HL-60/S4 treated with phorbol 12-myristate 13-acetate at 8.2 ng/mL for 4 days and 3 days (cell line): ENCODE measurements around the gene BRD9.
"Not testable (repeated sequence)": the region's sequence is repeated elsewhere in the genome, so short reads cannot be mapped to it uniquely, and the experiment has no call there.

Experiments
- in situ Hi-C: fragments of 300-500 bp; cut with MboI; formaldehyde crosslinking; loops from 2 replicates; pipeline ENCODE4 v1.15.0; 2022; ENCODE audit warnings: low sequenced_read_pairs

BRD9 gene

DNA sequence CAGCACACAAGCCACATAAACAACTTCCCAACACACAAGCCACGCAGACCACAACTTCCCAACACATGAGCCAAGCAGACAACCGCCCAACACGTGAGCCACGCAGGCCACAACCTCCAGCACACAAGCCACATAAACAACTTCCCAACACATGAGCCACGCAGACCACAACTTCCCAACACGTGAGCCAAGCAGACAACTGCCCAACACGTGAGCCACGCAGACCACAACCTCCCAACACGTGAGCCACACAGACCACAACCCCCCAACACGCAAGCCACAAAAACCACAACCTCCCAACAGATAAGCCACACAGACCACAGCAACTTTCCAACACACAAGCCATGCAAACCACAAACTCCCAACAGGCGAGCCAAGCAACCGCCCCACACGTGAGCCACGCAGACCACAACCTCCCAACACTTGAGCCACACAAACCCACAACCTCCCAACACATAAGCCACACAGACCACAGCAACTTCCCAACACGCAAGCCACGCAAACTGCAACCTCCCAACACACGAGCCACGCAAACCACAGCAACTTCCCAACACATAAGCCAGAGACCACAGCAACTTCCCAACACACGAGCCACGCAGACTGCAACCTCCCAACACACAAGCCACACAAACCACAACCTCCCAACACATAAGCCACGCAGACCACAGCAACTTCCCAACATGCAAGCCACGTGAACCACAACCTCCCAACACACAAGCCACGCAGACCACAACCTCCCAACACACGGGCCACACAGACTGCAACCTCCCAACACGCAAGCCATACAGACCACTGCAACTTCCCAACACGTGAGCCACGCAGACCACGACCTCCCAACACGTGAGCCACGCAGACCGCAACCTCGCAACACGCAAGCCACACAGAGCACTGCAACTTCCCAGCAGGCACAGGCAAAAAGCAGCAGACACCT, 10.1 kb downstream of the BRD9 start:
- in situ Hi-C loops = no loop called here

DNA sequence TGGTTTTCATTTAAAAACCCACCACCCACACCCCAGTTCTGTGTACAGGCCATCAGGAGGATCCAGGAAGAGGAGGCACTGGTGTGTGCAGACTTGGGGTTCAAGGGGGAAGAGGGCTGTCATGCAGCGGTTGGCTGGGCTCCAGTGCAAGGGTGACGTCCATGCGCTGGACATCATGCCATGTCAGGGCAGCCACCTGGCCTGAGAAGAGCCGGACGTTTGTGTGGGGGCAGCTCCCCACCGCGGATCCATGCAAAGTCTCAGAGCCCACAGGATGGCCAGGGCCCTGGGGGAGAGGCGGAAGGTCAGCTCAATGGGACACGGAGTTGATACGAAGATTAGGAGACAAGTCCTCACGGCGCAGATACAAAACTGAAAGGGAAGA, 11.1 kb downstream of the BRD9 start:
- in situ Hi-C loops = no loop called here

DNA sequence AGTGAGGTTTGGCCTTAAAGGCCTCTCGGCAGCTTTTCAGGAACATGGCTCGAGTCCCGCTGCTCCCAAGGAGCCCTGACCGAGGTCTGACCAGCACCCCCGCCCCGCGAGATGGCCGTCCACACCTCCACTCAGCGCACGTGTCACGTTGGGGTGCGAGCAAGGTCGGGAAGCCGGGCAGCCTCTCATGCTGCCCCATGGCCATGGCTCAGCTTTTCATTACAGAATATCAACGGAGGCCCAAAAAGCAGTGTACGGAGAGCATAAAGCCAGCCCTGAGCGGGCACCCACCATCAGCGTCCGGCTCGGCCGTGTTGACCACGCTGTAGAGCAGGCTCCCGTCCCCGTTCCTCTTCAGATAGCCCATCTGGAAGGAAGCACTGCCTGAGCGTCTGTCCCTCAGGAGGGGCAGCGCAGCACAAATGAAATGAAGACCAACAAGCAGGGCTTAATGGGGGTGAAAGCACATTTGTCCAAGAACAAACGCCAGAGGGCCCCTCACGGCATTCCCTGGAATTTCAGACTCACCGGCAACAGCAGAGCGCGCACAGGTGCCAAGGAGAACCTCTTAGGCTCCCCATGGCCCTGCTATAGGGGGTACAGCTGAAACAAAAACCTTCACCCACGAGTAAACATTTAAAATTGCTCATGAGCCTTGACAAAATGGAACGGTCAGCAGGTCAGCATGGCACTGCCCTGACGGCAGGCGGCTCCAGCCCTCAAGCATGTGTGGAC, 11.6 kb downstream of the BRD9 start:
- in situ Hi-C loops = no loop called here

DNA sequence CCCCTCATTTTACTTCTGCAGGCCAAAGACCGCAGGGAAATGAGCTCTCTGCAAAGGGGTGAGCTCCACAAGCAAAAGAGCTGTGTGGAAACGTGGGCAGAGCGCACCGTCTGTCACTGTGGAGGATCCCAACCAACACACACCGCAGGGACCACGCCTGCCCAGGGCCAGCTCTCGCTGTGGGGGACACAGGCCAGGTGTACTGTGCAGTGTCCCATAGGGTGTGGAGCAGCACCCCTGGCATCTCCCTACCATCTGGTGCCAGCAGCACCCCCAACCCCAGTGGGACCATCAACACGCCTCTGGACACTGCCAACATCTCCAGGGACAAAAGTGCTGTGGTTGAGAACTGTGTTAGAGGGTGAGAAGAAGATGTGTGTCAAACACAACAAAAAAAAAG, 13.9 kb downstream of the BRD9 start:
- in situ Hi-C loops = not testable (repeated sequence)

DNA sequence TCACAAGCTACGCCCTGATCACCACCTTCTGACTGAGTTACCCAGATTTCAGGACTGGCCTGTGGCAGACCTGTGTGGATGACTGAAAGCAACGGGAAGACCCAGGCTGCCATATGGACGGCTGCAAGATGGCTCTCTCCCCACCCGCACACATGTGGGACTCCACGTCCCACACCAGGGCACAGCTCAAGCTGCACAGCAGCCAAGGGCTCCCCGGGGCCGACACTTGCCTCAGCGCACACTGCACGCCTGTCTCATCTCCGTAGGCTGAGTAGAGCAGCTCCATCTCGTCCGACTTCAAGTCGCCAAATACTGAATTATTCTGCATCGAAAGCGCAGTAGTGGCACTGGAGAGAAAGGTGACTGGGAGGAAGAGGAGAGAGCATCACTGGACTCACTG, 14.5 kb downstream of the BRD9 start:
- in situ Hi-C loops = no loop called here

DNA sequence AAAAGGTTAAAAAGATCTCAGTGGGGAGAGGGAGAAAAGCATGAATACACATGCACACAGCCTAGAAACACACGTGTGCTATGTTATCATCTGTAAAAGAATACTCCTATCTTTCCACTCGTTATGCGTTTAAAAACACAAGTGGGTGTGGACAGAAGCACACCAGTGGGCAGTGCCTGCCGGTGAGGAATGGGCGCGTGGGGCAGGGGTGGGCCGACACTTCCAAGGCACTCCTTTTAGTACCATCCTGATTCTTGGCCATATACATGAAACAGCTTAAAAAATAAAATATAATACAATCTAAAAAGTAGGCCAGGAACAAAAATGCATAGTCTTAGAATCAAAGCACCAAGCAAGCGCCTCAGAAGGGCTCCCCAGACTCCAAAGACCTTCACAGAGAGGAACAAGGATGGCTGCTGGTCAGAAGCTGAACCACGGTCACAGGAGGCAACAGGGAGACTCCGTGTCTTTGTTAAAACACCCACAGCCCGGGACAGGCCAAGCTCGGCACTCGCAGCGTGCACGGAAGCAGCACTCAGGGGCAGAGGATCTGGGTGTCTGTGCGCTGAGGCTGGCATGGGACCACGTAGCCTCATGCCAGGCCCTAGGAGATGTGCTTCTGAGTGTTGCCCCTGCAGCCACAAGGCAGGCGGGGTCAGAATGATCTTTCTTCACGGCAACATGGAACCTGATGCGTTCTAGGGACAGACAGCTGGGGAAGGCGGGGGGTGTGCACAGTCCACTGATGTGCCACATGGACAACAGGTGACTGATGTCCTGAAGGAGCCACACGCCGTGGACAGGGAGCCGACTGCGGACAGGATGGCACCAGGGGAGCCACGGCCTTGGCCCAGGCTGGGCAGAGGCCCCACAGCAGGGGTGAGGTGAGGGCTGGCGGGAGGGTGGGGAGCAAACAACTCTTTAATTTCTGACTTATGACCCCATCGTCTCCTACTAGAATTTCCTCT, 15.9 kb downstream of the BRD9 start:
- in situ Hi-C loops = no loop called here

DNA sequence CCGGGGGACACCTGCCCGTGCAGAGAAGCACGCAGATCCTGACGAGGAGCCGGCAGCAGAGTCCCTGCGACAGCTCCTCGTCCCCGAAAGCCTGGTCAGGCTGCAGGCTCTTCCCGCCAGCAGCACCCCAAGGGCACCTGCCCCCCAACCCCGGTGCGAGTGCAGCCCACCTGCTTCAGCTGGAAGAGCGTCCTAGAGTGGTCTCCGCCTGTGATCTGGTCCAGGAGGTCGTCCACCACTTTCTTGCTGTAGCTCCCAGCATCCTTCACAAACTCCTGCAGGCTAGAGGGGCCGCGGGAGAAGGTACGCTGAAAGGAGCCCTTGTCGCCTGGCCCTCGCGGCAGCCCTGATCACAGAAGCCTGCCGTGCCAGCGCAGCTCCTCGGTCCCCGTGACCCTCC, 16.7 kb downstream of the BRD9 start:
- in situ Hi-C loops = no loop called here

DNA sequence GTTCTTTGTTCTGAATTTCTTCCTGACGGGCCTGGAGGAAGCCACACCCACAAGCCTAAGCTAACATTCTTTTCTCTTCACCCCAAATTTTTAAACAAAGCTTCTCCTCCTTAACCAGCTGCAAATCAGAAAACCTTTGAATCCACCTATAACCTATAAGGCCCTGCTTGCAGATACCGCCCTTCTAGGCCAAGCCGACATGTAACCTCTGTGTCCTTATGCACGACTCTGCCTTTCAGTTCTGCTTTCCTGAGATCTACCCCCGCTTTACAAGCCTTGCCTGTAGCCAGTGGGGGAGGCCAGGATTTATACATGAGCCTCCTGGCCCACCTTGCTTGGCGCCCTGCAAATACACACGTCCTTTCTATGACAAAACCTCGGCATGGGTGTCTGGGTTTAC, 19.3 kb downstream of the BRD9 start:
- in situ Hi-C loops = no loop called here

DNA sequence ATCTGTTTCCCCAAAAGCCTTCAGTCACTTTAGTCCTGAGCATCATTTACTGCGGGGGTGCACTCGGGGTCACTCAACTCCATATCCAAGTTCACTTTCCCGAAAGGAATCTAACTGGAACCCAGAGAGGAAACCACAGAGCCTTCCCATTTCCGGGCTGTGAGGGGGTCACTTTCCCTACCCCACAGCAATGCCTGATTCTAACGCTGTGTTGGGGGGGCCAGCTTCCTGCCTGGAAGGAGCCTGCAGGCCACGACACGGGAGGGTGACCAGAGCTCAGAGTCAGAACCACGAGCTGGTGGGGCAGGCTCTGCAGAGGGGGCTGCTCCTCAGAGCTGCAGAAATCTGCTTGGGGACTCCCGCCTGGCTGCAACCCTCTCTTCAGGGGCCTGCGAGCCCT, 20.3 kb downstream of the BRD9 start:
- in situ Hi-C loops = no loop called here

DNA sequence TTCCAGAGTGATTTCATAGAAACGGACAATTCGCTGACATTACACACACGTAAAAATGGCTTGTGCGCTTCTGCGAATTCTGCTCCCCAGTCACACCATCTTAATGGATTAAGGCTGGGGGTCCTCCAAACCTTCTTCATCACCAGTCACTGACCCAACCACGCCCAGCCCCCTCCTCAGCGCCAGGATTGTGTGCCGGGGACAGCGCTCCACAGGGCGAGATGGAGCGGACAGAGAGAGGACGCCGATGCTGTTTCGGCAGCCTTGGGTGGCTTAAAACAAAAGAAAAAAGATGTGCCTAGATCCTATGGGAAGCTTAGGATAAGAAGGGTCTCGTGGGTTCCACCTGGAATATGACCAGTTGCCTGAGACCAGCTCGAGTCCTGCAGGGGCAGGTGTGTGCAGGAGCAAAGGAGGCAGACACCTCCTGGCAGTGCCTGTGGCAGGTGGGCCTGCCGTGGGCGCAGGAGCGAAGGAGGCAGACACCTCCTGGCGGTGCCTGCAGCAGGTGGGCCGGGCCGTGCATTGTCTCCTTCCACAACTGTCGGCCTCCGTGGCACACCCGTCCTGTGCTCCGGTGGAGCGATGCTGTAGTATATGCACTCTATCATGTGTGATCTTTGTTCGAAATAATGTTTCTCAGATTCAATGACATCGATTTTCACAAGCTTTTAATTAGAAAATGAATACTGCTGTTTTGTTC, 20.9 kb downstream of the BRD9 start:
- in situ Hi-C loops = no loop called here

DNA sequence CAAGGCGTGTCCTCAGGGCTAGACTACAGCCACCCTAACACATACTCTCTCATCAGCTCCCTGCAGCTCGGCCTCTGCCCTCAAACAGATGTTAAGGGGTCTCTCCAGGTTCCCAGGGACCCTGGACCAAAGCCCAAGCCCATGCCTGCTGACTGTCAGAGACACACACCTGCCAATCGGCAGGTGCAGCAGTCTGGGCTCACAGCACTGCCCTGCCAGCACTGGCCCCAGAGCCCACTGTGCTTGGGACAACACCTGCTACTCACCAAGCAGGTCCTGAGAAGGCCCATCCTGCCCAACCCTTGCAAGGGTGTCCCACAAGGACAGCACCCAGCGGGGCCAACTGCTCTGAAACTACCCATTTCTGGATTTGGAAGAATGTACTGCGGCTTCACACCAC, 21.6 kb downstream of the BRD9 start:
- in situ Hi-C loops = no loop called here

DNA sequence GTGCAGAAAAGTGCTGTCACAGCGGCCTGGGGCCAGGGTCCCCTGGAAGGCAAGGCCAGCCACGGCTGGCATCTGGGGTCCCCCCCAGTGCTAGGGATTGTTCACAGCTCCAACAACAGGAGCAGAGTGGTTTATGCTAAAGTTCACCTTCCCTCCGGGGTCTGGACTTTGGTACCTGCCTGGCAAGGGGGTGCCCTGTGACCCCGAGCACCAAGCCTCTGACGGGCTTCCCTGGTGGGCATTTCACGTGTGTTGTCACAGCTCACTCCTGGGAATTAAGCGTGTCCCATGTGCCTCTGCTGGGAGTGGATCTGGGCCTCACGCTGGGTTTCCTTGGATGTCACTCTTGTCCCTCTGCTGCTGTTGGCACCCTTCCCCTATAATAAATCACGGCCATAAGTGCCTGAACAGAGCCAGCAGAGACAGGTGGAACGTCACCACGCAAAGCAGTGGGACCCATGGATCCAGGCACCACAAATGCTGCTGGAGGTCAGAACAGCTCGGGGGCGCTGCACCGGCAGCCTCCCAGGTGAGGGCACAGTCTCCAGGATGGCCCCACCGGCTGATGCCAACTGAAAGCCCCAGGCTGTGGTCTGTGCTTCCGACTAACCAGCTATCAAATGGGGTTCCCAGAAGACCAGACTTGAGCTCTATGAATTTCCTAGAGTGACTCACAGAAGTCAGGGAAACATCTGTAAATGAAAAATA, 24.0 kb downstream of the BRD9 start:
- in situ Hi-C loops = no loop called here

DNA sequence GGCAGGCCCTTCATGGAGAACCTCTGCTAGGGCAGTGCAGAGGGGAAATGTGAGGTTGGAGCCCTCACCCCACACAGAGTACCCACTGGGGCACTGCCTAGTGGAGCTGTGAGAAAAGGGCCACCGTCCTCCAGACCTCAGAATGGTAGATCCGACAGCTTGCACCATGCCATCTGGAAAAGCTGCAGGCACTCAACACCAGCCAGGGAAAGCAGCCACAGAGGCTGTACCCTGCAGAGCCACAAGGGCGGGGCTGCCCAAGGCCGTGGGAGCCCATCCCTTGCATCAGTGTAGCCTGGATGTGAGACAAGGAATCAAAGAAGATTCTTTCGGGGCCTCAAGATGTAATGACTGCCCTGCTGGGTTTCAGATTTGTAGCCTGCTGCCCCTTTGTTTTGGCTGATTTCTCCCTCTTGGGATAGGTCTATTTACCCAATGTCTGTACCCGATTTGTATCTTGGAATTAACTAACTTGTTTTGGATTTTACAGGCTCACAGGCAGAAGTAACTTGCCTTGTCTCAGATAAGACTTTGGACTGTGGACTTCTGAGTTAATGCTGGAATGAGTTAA, 25.2 kb downstream of the BRD9 start:
- in situ Hi-C loops = no loop called here

DNA sequence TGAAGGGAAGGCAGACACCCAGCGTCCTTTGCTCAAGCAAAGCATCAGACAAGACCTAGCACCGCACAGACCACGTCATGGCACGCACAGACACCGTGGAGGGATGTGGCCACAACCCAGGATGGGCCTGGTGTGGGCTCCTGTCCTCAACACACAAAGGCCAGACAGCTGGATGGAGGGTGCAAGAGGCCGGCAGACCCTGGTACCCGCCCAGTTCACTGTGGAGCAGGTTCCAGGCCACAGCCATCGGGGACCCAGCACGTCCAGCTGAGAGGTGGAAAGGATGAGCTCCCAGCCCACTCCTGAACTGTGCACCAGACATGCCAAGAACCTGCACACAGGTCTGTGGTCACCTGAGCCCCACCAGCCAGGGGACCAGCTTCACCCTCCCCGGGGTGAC, 26.8 kb downstream of the BRD9 start:
- in situ Hi-C loops = no loop called here

DNA sequence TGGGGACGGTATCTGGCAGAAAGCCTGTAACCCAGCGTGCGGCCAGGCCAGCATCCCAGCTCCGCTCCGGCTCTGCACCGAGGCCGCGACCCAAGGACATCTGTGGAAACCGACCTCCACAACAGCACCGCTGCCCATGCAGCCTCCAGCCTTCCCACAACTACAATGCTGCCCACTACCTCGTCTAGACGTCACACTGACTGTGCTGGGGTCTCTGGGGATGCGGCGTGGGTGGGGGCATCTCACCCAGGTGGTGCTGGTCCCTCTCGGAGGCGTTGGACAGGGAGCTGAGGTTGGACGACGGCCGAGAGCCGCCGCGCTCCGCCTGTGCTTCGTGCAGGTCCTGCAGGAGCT, 27.5 kb downstream of the BRD9 start:
- in situ Hi-C loops = no loop called here

DNA sequence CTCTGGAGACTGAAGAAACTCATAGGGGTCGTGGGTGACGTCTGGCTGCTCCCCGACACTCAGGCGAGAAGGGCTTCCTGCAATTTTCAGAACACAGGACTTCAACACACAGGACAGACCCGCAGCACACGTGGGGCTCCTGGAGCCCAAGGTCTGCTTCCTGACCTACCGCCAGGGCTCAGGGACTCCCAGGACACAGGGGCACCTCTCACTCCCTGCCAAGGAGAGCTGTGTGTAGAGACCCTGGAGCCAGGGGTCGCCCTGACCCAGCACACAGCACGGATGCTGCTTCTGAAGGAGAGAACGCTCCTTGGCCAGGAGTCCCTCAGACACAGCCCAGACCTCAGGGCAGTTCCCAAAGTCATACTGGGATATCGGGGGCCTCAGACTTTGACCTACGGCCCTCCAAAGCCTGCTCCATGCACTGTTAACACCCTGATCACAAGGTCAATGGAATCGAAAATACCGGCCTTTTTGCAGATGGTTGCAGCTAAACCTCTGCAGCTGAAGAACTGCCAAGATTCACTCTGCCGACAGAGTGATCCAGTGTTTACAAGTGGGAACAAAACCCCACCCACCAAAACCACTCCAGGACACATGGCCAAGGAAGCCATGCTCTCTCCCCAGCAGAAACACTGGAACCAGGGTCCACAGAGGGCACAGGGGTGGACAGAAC, 28.0 kb downstream of the BRD9 start:
- in situ Hi-C loops = no loop called here

DNA sequence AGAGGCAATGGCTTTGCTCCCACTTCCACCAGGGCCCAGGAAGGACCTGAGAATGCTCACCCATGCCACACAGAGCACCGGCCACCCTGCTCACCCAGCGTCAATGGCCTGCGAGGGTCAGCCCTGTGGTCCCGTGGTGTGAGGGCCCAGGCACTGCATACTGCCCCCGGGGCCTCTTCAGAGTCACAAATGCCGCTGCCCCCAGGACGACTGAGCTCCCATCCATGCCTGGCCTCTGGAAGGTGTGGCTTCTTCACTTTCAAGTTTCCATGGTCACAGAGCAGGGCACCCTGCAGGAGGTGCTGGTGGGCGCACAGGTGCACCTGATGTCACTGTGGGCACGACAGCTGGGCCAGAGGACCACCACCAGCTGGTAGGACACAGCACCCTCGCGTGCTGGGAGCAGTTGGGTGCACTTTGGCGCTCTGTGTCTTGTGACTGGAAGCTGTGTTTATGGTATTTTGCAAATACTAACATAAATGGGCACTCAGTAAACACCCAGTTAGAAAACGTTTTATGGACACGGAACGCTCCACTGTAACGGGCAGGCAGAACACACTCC, 29.3 kb downstream of the BRD9 start:
- in situ Hi-C loops = no loop called here

DNA sequence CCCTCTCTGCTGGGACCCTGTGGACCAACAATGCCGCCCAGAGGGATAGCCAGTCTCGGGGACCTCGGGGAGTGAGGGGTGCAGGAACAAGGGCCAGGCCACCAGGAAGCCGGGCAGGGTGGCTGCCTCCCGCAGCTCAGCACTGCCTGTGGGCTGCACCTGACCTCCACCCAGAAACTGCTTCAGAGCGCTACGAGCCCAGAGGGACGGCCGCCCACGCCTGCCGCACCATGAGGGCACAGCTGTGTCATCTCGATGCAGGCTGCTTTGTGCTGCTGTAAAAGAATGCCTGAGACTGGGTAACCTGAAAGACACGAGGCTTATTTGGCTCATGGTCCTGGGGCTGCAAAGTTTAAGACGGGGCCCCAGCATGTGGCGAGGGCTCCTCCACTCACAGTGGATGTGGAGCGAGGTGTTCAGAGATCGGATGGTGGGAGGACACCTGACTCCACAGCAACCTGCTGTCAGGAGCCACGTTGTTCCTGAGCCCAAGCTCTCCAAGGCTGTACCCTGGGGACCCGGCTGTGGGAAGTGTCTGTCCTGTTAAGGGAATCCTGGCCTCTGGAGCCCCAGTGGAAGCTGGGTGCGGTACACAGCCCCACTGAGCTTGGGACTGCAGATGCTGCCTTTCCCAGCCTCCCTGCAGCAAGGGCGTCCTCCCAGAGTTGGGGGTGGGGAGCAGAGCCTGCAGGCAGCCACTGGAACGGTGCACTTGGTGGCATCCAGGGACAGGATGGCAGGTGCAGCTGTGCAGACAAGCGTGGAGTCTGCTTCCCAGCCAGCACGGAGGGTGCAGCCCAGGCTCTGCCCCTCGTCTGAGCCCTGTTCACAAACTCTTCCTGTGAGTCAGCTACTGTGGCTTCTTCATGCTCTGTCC, 30.0 kb downstream of the BRD9 start:
- in situ Hi-C loops = no loop called here
